GM23248 (cell line): Measurements from ENCODE around the gene UBL3. TPM values are rescaled to one million over a fixed set of nuclear protein-coding genes. Genes with fewer than 3 reads are reported as not detected.

Source experiments
- DNase-seq: peaks from one replicate; pipeline ENCODE4 v3.0.0-alpha.2; 2015
- H2AFZ ChIP-seq: fragments of 200-600 bp; sonication (generic); 2 replicates; pipeline ENCODE4 v1.6.1; 2016; ENCODE audit warnings: antibody characterized with exemption
- H3F3A ChIP-seq: fragments of 200-600 bp; sonication (generic); 2 replicates; pipeline ENCODE4 v1.6.1; 2016; ENCODE audit warnings: mild to moderate bottlenecking, antibody characterized with exemption, mixed run types; ENCODE audit not compliant: insufficient read depth
- H3K27ac ChIP-seq: fragments of 200-600 bp; sonication (generic); 2 replicates; pipeline ENCODE4 v1.5.1; 2016; ENCODE audit warnings: mild to moderate bottlenecking
- H3K27me3 ChIP-seq: fragments of 200-600 bp; sonication (generic); replicated peaks from 2 replicates; pipeline ENCODE4 v1.6.1; 2016; ENCODE audit warnings: mild to moderate bottlenecking; ENCODE audit not compliant: insufficient read depth
- H3K36me3 ChIP-seq: fragments of 200-600 bp; sonication (generic); 2 replicates; pipeline ENCODE4 v1.6.1; 2016; ENCODE audit warnings: low read depth, mild to moderate bottlenecking
- H3K4me1 ChIP-seq: fragments of 200-600 bp; sonication (generic); 2 replicates; pipeline ENCODE4 v1.6.1; 2016; ENCODE audit warnings: mild to moderate bottlenecking; ENCODE audit not compliant: insufficient read depth
- H3K4me2 ChIP-seq: fragments of 200-600 bp; sonication (generic); one replicate; pipeline ENCODE4 v1.6.1; 2016; ENCODE audit warnings: mild to moderate bottlenecking; ENCODE audit not compliant: unreplicated experiment
- H3K4me3 ChIP-seq: fragments of 200-600 bp; sonication (generic); 2 replicates; pipeline ENCODE4 v1.5.1; 2016; ENCODE audit warnings: mild to moderate bottlenecking
- H3K79me2 ChIP-seq: fragments of 200-600 bp; sonication (generic); 2 replicates; pipeline ENCODE4 v1.6.1; 2016; ENCODE audit warnings: mild to moderate bottlenecking; ENCODE audit not compliant: insufficient read depth
- H3K9ac ChIP-seq: fragments of 200-600 bp; sonication (generic); 2 replicates; pipeline ENCODE4 v1.6.1; 2016; ENCODE audit warnings: mild to moderate bottlenecking
- H3K9me2 ChIP-seq: fragments of 200-600 bp; sonication (generic); 2 replicates; pipeline ENCODE4 v1.6.1; 2016; ENCODE audit warnings: mixed run types, mild to moderate bottlenecking, moderate library complexity; ENCODE audit not compliant: insufficient read depth
- H3K9me3 ChIP-seq: fragments of 200-600 bp; sonication (generic); one replicate; pipeline ENCODE4 v1.6.1; 2017; ENCODE audit warnings: low read depth
- H4K20me1 ChIP-seq: fragments of 200-600 bp; sonication (generic); 2 replicates; pipeline ENCODE4 v1.6.0; 2016; ENCODE audit not compliant: insufficient read depth
- EZH2 ChIP-seq: fragments of 200-600 bp; sonication (generic); IDR thresholded peaks from 2 replicates; pipeline ENCODE4 v1.6.1; 2018; ENCODE audit warnings: antibody characterized with exemption, mild to moderate bottlenecking; ENCODE audit not compliant: insufficient read depth, poor library complexity, severe bottlenecking
- EZH2phosphoT487 ChIP-seq: fragments of 200-600 bp; sonication (generic); IDR thresholded peaks from 2 replicates; pipeline ENCODE4 v1.6.1; 2018; ENCODE audit warnings: antibody characterized with exemption, moderate library complexity, mild to moderate bottlenecking, low read depth; ENCODE audit not compliant: insufficient read depth
- WGBS, 2 experiments: methylation state at CpG; one replicate each; pipeline ENCODE4 v1.1.6; 2015 to 2017; ENCODE audit warnings: low lambda C conversion rate in 2 of 2, low coverage in 1 of 2; ENCODE audit errors: missing lambda C conversion rate in 2 of 2; 5-methylcytosine and 5-hydroxymethylcytosine counted together
- in situ Hi-C: fragments of 300-500 bp; cut with MboI; formaldehyde crosslinking; loops from 2 replicates; pipeline ENCODE4 v1.15.0; 2020
- polyA plus RNA-seq: library from polyadenylated mRNA; unstranded; fragments of >200 nt; fragmentation: Nextera tagmentation; extraction: Ambion mirVana; gene quantifications from 2 replicates; pipeline ENCODE4 v1.2.1, GENCODE V29; 2016
- total RNA-seq: library from RNA; depleted of rRNA; stranded (reverse); fragments of >200 nt; shearing (Covaris generic); gene quantifications from 2 replicates; pipeline ENCODE4 v1.2.3, GENCODE V29; 2014

Gene UBL3
- total and polyA plus RNA-seq, 2 experiments from 2014 or later: 85.8 to 99.3 TPM

DNA sequence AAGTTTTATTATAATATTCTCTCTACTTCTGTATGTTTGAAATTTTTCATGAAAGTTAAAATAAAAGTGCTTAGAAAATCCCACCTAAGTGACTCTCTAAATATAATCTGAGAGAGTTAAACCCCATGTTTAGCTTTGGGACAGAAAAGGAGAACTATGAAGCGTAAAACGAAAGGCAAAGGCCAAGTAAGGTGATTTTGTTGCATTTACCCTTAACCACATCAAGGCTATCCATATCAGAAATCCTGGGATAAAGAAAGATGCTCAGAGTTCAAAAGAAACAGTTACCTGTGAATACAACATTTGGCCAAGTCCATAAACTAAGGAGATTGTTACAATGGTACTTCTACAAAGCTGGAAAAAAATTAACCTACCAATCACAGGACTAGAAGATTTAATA, 31.3 kb downstream of the UBL3 start:
- H2AFZ ChIP-seq: no peak overlapping the region
- no peak overlapping the region for H3K4me3 ChIP-seq
- H3K4me2 ChIP-seq: no peak overlapping the region
- 92 to 95% methylated on average over 2 of the region's 2 CpGs for WGBS, 2 experiments
- no peaks in the 10 kb centered on the region for H3K36me3 ChIP-seq
- no peaks in the 10 kb centered on the region for H3K9me3 ChIP-seq
- H3K4me1 ChIP-seq: peaks cover 46% of the 10 kb centered on the region
- no peaks in the 10 kb centered on the region for H3K9me2 ChIP-seq
- DNase-seq: no peak
- no peak overlapping the region for H3K27ac ChIP-seq
- peaks cover 100% of the 10 kb centered on the region for H3K79me2 ChIP-seq
- in situ Hi-C loops: no loop called here
- H3K27me3 ChIP-seq: no peaks in the 10 kb centered on the region
- H3F3A ChIP-seq: peaks cover 61% of the 10 kb centered on the region
- TF ChIP-seq EZH2 (no peak), EZH2phosphoT487 (no peak)
- no peak overlapping the region for H3K9ac ChIP-seq
- H4K20me1 ChIP-seq: peaks cover 51% of the 10 kb centered on the region

GRCh38 chr13:29817604-29818378, 32.6 kb downstream of the UBL3 start:
- Histone ChIP-seq H3F3A (peaks cover 70% of the 10 kb centered on the region), H2AFZ (no peak overlapping the region), H3K9me2 (no peaks in the 10 kb centered on the region), H4K20me1 (peaks cover 60% of the 10 kb centered on the region), H3K4me1 (peaks cover 59% of the 10 kb centered on the region), H3K4me3 (peak overlapping the region; percentile 17; the same call in 1 of the 2 replicates), H3K9me3 (no peaks in the 10 kb centered on the region), H3K27me3 (no peaks in the 10 kb centered on the region), H3K27ac (peak overlapping the region; percentile 14), H3K9ac (no peak overlapping the region), H3K79me2 (peaks cover 100% of the 10 kb centered on the region), H3K36me3 (no peaks in the 10 kb centered on the region), H3K4me2 (peak overlapping the region; percentile 49)
- WGBS, 2 experiments: 9 to 12% methylated on average over 3 of the region's 3 CpGs
- in situ Hi-C loops: no loop called here
- DNase-seq: peak; percentile 56
- TF ChIP-seq EZH2 (no peak), EZH2phosphoT487 (no peak)

- H4K20me1 ChIP-seq: peaks cover 61% of the 10 kb centered on the region
- H3K9me2 ChIP-seq: no peaks in the 10 kb centered on the region
- H3K4me2 ChIP-seq: no peak overlapping the region
- in situ Hi-C loops: no loop called here
- 93 to 95% methylated on average over 2 of the region's 2 CpGs for WGBS, 2 experiments
- H3K79me2 ChIP-seq: peaks cover 100% of the 10 kb centered on the region
- H3K4me1 ChIP-seq: peaks cover 61% of the 10 kb centered on the region
- no peak overlapping the region for H3K27ac ChIP-seq
- no peaks in the 10 kb centered on the region for H3K36me3 ChIP-seq
- DNase-seq: no peak
- TF ChIP-seq EZH2phosphoT487 (no peak), EZH2 (no peak)
- H3F3A ChIP-seq: peaks cover 67% of the 10 kb centered on the region
- H3K27me3 ChIP-seq: no peaks in the 10 kb centered on the region
- no peak overlapping the region for H2AFZ ChIP-seq
- no peaks in the 10 kb centered on the region for H3K9me3 ChIP-seq
- no peak overlapping the region for H3K4me3 ChIP-seq
- no peak overlapping the region for H3K9ac ChIP-seq
Measured at GRCh38 chr13:29816715-29817114, 33.7 kb downstream of the UBL3 start.

- Histone ChIP-seq H3K27me3 (no peaks in the 10 kb centered on the region), H3K27ac (no peak overlapping the region), H3K4me1 (peaks cover 61% of the 10 kb centered on the region), H3K4me2 (no peak overlapping the region), H3F3A (peaks cover 63% of the 10 kb centered on the region), H3K9me2 (no peaks in the 10 kb centered on the region), H3K79me2 (peaks cover 100% of the 10 kb centered on the region), H3K9me3 (no peaks in the 10 kb centered on the region), H3K9ac (no peak overlapping the region), H3K4me3 (no peak overlapping the region), H3K36me3 (no peaks in the 10 kb centered on the region), H2AFZ (no peak overlapping the region), H4K20me1 (peaks cover 56% of the 10 kb centered on the region)
- TF ChIP-seq EZH2phosphoT487: no peak
- no peak for DNase-seq
- in situ Hi-C loops: no loop called here
Measured at GRCh38 chr13:29815336-29815735, 35.1 kb downstream of the UBL3 start.

DNA sequence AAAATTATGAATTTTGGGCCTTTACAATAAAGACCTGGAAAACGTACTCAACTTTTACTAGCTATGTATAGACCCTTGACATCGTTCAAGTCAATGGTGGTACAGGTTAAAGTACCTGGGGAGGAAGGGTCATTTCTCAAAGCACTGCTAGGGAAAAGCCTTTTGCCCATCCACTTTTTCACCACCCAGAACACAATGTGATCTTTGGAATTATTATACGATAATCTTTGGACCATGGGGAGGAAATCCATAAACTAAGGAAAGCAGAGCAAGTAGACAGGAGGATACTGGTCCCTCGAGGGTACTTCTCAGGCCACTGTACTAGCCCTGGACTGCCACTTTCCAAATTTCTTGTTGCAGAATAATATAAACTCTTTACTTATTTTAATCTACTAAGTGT, 39.5 kb downstream of the UBL3 start:
- TF ChIP-seq EZH2: no peak
- no peak for TF ChIP-seq EZH2phosphoT487
- H3K9me2 ChIP-seq: no peaks in the 10 kb centered on the region
- WGBS, 2 experiments: 95 to 100% methylated on average over 4 of the region's 4 CpGs
- peaks cover 61% of the 10 kb centered on the region; the same call in 1 of the 2 replicates for H4K20me1 ChIP-seq
- no peak for DNase-seq
- no peak overlapping the region for H3K4me2 ChIP-seq
- H3F3A ChIP-seq: peaks cover 37% of the 10 kb centered on the region
- in situ Hi-C loops: no loop called here
- no peaks in the 10 kb centered on the region for H3K27me3 ChIP-seq
- no peak overlapping the region for H3K4me3 ChIP-seq
- peaks cover 100% of the 10 kb centered on the region for H3K79me2 ChIP-seq
- H3K27ac ChIP-seq: no peak overlapping the region
- H3K9ac ChIP-seq: no peak overlapping the region
- no peaks in the 10 kb centered on the region for H3K9me3 ChIP-seq
- H3K4me1 ChIP-seq: peaks cover 57% of the 10 kb centered on the region
- no peaks in the 10 kb centered on the region for H3K36me3 ChIP-seq
- no peak overlapping the region for H2AFZ ChIP-seq
